ENCODE measurements around the gene IGHMBP2. TPM values are rescaled to one million over a fixed set of nuclear protein-coding genes. Genes with fewer than 3 reads are reported as not detected.

IGHMBP2 gene
- total RNA-seq, 1 experiment from 2014 or later: 27.0 TPM

DNA sequence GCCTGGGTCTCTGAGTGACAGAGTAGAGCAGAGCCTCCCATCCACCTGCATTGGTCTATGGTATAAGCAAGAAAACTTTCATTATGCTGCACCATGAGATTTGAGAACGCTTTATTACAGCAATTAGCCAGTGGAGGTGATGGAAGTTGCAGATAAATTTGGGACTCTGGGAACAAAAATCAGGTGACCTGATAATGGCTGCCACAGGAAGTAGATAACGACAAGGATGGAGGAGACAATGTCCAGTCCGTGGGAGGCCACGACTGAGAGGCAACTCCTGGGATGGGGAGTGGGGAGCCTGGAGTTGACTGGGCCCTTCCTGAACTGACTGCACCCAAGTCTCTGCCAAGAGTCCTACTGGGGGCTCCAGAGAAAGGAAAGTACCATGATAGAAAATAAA, 72.4 kb downstream of the IGHMBP2 start:
- no peak overlapping the region for H2AFZ ChIP-seq
- no peak overlapping the region for H3K4me2 ChIP-seq
- no peaks in the 10 kb centered on the region for H3K79me2 ChIP-seq (ENCODE audit: low read depth)
- no peaks in the 10 kb centered on the region for H3K4me1 ChIP-seq (replicated peaks; ENCODE audit: insufficient read depth)
- CTCF ChIA-PET: no interaction called here
- H3K4me3 ChIP-seq: no peak overlapping the region
- H4K20me1 ChIP-seq (ENCODE audit: insufficient read depth): 0 out of 2 replicates have a peak, but pooled peaks cover 4% of the 10 kb centered on the region
- H3K9me3 ChIP-seq (ENCODE audit: insufficient read depth, low read depth): no peaks in the 10 kb centered on the region; the same call in 1 of the 2 replicates
- intact Hi-C loops (cut with micrococcal nuclease; ENCODE audit: unreplicated experiment): no loop called here
- no peaks in the 10 kb centered on the region for H3F3A ChIP-seq (ENCODE audit: insufficient read depth, low read depth)
- BruUV-seq (replicated peaks): no TSS peak
- peaks cover 15% of the 10 kb centered on the region; the same call in 1 of the 2 replicates for H3K27me3 ChIP-seq (ENCODE audit: insufficient read depth, low read depth)
- H3K27ac ChIP-seq: no peak overlapping the region
- no peaks in the 10 kb centered on the region for H3K36me3 ChIP-seq (ENCODE audit: low read depth)
- POLR2A ChIA-PET (ENCODE audit: unreplicated experiment): no interaction called here
- no peaks in the 10 kb centered on the region for H3K9me2 ChIP-seq (ENCODE audit: insufficient read depth)
- TF ChIP-seq EZH2 (IDR thresholded peaks at IDR 0.05; ENCODE audit: low read depth): no peak
- TF ChIP-seq, protein P1, sequence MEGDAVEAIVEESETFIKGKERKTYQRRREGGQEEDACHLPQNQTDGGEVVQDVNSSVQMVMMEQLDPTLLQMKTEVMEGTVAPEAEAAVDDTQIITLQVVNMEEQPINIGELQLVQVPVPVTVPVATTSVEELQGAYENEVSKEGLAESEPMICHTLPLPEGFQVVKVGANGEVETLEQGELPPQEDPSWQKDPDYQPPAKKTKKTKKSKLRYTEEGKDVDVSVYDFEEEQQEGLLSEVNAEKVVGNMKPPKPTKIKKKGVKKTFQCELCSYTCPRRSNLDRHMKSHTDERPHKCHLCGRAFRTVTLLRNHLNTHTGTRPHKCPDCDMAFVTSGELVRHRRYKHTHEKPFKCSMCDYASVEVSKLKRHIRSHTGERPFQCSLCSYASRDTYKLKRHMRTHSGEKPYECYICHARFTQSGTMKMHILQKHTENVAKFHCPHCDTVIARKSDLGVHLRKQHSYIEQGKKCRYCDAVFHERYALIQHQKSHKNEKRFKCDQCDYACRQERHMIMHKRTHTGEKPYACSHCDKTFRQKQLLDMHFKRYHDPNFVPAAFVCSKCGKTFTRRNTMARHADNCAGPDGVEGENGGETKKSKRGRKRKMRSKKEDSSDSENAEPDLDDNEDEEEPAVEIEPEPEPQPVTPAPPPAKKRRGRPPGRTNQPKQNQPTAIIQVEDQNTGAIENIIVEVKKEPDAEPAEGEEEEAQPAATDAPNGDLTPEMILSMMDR (conservative IDR thresholded peaks at IDR 0.05): no peak
- DNase-seq: no peak

DNA sequence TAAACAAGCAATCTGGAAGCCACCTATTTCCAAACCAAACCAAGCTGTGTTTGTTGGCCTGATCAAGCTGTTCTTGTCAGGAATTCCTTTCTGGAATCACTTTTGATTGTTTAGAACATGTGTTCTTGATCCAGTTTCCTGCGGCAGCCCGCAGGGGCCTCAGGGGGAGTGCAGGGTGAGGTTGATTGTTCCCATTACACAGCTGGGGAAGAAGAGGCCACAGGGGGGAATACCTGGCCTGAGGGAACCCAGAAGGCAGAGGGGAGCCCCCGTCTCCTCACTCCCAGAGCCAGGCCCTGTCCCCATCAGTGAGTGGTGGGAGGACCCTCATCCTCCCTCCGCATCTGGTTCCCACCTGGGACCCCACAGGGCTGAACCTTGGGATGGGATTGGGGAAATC, 72.9 kb downstream of the IGHMBP2 start:
- no peak overlapping the region for H3K27ac ChIP-seq
- no peaks in the 10 kb centered on the region for H3K79me2 ChIP-seq (ENCODE audit: low read depth)
- ChIA-PET POLR2A (ENCODE audit: unreplicated experiment) (interaction anchor here (0.6 kb wide), 1 partner anchor 126 kb away, joined by 4 read pairs; no protein-coding TSS in a partner anchor), CTCF (no interaction called here)
- no peak overlapping the region for H3K4me3 ChIP-seq
- no peaks in the 10 kb centered on the region for H3K9me2 ChIP-seq (ENCODE audit: insufficient read depth)
- no TSS peak for BruUV-seq (replicated peaks)
- intact Hi-C loops (cut with micrococcal nuclease; ENCODE audit: unreplicated experiment): no loop called here
- H3K9me3 ChIP-seq (ENCODE audit: insufficient read depth, low read depth): no peaks in the 10 kb centered on the region; the same call in 1 of the 2 replicates
- TF ChIP-seq, protein P1 (conservative IDR thresholded peaks at IDR 0.05): no peak
- no peak for TF ChIP-seq EZH2 (IDR thresholded peaks at IDR 0.05; ENCODE audit: low read depth)
- H3K4me2 ChIP-seq: no peak overlapping the region
- H4K20me1 ChIP-seq (ENCODE audit: insufficient read depth): 0 out of 2 replicates have a peak, but pooled peaks cover 4% of the 10 kb centered on the region
- no peaks in the 10 kb centered on the region for H3K36me3 ChIP-seq (ENCODE audit: low read depth)
- no peak for DNase-seq
- peaks cover 10% of the 10 kb centered on the region; the same call in 1 of the 2 replicates for H3K27me3 ChIP-seq (ENCODE audit: insufficient read depth, low read depth)
- H3F3A ChIP-seq (ENCODE audit: insufficient read depth, low read depth): no peaks in the 10 kb centered on the region
- H2AFZ ChIP-seq: no peak overlapping the region
- no peaks in the 10 kb centered on the region for H3K4me1 ChIP-seq (replicated peaks; ENCODE audit: insufficient read depth)

DNA sequence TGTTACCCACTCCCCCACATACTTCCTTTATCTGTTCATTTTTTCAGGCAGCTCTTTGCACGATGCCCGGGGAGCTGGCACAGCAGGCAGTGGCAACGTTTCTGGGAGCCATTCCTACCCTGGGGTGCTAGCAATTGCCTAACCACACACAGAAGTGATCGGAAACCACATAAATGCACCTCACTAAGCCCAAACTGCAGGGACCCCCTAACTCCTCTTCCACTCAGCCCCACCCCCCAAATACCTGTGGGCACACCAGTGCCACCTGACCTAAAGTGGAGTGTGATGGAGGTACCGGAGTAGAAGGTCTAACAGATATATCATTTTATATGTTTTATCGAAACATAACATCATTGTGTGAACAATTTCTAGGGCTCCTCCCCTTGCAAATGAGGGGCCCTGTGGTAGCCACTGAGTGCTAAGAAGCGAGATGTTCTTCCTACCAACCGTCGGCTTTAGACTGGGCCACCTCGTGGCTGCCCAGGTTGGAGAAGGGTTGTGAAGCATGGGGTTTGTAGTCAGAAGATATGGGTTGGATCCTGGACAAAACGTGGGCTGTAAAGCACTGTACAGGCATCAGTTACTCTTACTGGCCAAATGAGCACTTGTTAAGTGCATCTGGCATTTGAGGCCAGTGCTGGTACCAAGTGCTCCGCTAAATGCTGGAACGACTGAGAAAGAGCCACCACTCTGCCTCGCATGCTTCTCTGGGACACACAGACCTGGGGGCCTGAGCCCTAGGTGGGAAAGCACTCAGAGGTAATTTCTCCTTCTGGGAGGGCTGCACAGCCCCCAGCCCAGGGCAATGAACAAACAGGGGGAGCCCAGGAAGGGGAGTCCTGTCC, 74.3 kb downstream of the IGHMBP2 start:
- Histone ChIP-seq H2AFZ (no peak overlapping the region), H3K79me2 (ENCODE audit: low read depth) (no peaks in the 10 kb centered on the region), H3K4me3 (no peak overlapping the region), H3K4me1 (replicated peaks; ENCODE audit: insufficient read depth) (no peaks in the 10 kb centered on the region), H3K36me3 (ENCODE audit: low read depth) (no peaks in the 10 kb centered on the region), H3K4me2 (no peak overlapping the region), H3K9me2 (ENCODE audit: insufficient read depth) (no peaks in the 10 kb centered on the region), H4K20me1 (ENCODE audit: insufficient read depth) (0 out of 2 replicates have a peak, but pooled peaks cover 4% of the 10 kb centered on the region), H3F3A (ENCODE audit: insufficient read depth, low read depth) (no peaks in the 10 kb centered on the region), H3K27ac (no peak overlapping the region), H3K27me3 (ENCODE audit: insufficient read depth, low read depth) (peaks cover 4% of the 10 kb centered on the region; the same call in 1 of the 2 replicates), H3K9me3 (ENCODE audit: insufficient read depth, low read depth) (no peaks in the 10 kb centered on the region; the same call in 1 of the 2 replicates)
- CTCF ChIA-PET: interaction anchor here (0.9 kb wide), 1 partner anchor 109 kb away, joined by 3 read pairs; no protein-coding TSS in a partner anchor
- TF ChIP-seq, protein P1 (conservative IDR thresholded peaks at IDR 0.05): no peak
- no peak for TF ChIP-seq EZH2 (IDR thresholded peaks at IDR 0.05; ENCODE audit: low read depth)
- POLR2A ChIA-PET (ENCODE audit: unreplicated experiment): no interaction called here
- no peak for DNase-seq
- intact Hi-C loops (cut with micrococcal nuclease; ENCODE audit: unreplicated experiment): no loop called here
- BruUV-seq (replicated peaks): no TSS peak
